Tongue (tissue), 2 donors: ENCODE data around the gene SPOCK1. TPM values are rescaled to one million over a fixed set of nuclear protein-coding genes. Genes with fewer than 3 reads are reported as not detected.

Experiments
- DNase-seq: peaks from one replicate; pipeline ENCODE4 v3.0.0-alpha.2; 2015
- total RNA-seq: library from RNA; depleted of rRNA; stranded (reverse); fragments of >200 nt; gene quantifications from one replicate; pipeline ENCODE4 v1.2.3, GENCODE V29; 2014

The SPOCK1 gene
- total RNA-seq, 1 donor from 2014 or later, result 12.3 TPM

DNA sequence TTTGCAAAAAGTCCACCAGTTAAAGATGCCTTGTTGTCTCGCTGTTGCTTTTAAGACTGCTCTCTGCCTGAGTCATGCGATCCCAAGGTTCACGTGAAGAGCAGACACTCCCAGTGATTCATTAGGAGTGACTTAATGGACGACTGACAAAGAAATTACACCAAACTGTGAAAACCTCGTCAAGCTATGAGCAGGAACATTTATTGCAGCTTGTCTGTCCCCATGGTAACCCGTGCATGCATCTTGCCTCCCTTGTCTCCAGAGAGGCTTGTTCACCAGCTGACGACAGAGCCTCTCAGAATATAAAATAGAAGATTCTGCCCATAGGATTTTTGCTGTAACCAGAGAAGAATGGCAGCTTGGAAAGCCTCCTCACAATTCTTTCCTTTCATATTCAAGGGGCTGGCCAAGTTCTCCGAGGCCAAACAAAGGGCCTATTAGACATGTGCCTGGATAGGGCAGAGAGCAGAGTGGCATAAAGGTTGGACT is 352.7 kb downstream of the SPOCK1 start:
- DNase-seq, result peak; percentile 80

DNA sequence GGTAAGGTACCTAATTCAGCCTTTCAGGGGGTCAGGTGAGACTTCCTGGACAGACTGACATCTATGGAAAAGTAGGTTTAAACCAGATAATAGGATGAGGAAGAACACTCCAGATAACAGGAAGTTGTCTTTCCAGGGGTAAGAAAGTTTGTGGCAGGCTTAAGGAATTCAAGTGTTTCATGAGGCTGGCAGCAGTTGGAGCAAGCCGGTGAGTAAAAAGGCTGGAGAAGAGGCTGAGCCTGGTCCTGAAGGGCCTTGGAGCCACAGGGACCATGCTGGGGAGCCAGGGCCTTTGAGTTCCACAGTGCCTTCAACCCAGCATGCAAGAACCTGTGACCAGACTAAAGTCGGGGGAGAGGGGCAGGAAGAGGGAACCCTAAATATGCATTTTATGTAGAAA is 353.4 kb downstream of the SPOCK1 start:
- DNase-seq, result no peak

DNA sequence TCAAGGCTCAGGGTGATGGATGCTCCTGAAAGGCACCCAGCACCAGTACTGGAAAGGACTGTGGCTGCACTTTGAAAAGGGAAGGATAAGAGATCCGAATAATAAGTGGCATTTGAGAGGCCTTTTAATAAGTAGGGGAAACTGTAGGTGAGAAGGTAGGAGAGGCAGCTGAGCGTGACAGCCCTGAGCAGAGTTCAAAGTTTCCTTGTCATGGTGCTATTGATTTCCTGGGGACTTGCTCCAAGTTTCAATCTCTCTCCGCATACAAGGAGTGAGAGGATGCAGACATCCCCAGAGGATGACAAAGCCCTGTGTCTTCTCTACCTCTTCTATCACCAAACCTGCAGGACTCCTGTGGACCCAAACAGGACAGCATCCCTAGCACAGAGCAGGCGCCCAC is 354.5 kb downstream of the SPOCK1 start:
- DNase-seq, result no peak

DNA sequence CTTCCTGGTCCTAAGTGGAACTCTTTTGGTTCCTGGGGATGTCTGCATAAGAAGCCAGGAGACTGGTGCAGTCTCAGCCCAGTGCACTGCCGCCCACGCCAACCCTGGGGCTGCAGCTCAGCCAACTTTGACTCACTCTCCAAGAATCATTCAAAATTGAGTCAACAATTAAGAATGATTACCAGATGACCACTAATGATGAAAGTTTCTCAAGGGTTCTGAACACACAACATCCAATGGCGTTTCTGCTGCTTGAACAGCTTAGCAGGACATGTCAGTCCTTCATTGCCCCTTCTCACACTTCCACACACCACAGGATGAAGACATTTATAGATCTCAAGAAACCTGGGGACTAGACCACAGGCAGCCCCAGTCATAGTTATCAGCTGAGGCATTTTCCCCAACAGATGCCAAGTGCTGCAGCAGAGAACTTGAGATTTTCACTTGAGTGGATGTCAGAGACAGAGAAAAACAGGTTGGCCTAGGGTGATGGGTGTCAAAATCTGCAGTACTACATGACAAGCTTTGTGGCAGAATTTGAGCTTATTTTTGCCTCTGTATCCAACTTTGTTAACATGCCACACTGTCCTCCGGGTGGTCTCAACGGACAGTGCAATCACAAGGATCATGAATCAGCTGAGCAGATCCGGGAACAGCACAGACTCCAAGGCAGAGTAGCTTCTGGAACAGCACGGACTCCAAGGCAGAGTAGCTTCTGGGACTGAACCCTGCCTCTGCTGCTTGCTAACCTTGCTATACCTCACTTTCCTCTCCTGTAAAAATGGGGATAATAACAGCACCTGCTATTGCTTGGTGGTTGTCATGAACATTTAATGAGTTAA is 356.1 kb downstream of the SPOCK1 start:
- no peak for DNase-seq

DNA sequence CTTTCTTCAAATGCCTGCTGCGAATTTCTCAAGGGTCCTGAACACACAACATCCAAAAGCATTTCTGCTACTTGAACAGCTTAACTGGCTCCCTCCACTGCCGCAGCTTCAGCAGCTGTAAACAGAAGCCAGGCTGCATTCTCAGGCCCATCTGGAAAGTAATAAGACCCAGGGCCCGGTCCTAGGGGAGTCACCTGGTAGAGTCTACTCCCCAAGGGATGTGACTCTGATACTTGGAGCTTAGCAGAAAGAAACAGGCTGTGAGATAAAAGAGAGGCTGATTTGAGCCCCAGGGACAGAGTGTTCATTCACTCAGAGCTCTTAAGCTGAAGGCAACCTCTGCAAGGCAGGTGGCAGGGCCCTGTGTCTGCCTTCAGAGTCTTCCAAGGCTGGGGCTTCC is 356.8 kb downstream of the SPOCK1 start:
- DNase-seq, result no peak

DNA sequence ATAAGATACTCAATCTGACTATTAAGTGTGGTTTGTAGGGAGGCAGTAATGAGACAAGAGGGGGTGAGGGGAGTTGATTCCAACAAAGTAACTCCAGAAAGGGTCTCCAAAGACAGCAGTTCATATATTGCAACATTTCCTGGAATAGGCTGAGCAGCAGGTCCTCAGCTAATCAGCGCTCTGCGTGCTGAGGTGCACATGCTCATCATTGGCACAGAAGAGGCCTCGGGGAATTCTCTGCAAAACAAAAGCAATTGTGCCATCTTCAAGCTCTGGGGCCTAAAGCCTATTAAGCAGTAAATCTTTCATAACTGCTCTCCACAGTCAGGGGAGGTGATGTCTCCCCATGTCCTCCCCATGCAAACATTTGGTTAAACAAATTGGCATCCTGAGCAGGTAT is 357.3 kb downstream of the SPOCK1 start:
- DNase-seq, result no peak

DNA sequence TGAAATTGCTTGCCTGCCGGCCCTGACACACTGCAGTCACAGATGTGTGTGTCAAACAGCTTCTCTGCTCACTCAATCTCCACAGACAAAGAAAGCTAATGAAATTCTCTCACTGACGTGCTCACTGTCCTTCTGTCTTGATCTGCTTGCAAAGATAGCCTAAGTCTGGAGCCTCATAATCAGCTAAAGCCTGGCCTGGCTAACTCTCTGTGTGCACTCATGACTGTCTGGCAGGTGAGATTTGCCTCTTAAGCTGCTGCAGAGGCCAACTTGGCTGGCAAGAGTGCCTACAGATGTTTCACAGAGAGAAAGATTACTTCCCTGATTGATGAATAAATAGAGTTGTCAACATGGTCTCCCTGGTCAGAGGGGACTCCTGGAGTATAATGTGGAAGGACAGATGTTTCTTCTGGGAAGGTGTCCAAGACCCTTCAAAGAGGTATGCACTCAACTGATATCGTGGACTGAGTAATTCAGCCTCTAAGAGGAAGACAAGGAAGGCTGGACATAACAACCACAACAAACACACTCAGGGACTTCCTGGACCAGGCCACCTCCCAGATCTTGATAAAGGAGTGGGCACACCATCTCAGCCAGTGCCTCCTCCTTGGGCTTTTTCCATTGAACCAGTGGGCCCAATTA is 362.0 kb downstream of the SPOCK1 start:
- DNase-seq, result no peak

- DNase-seq, result no peak
Observed at GRCh38 chr5:137134920-137135532, 364.1 kb downstream of the SPOCK1 start.

- DNase-seq, result no peak
Observed at GRCh38 chr5:137129886-137130680, 369.0 kb downstream of the SPOCK1 start.

- DNase-seq, result no peak
Observed at GRCh38 chr5:137128012-137128411, 371.1 kb downstream of the SPOCK1 start.

DNA sequence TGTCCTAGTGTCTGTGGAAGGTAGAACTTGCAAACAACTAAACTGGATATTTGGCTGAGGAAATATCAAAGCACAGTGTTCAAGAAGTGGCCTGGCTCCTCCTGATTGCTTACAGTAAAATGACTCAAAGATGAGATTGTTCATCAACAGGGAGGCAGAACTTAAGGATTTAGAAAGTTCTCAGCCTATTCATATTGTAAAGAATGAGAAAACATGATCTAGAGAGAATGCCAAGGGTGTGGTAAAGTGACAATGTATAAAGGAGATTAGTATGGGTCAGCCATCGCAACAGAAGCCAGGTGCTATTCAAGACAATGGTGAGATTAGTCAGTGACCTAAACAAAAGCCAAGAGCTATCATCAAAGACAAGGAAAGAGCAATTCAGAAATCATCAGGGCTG is 372.3 kb downstream of the SPOCK1 start:
- no peak for DNase-seq

- no peak for DNase-seq
Observed at GRCh38 chr5:137122558-137122957, 376.6 kb downstream of the SPOCK1 start.

GRCh38 chr5:137122075-137122474 is 377.1 kb downstream of the SPOCK1 start:
- DNase-seq, result no peak

DNA sequence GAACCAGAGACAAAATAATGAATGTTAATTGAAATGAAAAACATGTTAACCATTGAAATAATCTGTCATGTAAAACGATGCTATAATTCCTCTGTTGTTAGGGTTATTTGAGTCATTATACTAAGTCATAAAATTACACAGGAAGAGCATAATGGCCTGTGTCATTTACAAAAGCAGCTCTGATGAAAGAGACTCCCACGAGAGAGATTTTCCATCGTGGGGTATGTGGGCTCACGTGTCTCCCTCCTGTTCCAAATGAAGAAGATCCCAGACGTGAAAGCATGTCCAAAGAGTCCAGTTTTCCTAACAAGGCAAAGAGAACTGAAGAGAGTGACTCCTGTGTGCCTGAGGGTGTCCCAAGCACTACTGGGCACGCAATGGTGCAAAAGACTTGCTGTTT is 379.8 kb downstream of the SPOCK1 start:
- DNase-seq, result no peak

- DNase-seq, result no peak
Observed at GRCh38 chr5:137118629-137119028, 380.5 kb downstream of the SPOCK1 start.

GRCh38 chr5:137115152-137115551 is 384.0 kb downstream of the SPOCK1 start:
- no peak for DNase-seq

DNA sequence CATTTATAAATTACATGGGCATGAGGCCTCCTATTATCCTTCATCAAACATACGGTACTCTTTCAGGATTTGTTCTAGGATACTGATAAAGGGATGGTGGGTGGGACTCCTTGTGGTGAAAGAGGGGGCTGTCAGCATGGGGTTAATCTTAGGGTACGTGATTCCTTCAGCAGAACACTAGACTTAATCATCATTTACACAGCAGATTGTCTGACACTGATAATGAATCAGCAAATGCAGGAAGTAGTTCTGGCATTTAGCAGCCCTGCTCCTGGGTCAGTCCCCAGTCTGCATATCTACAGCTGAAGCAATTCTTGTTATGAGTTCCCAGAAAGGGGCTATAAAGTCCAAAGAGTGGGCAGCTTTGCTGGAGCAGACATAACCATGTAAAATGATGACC is 384.6 kb downstream of the SPOCK1 start:
- DNase-seq, result no peak

- no peak for DNase-seq
Observed at GRCh38 chr5:137113939-137114338, 385.2 kb downstream of the SPOCK1 start.

DNA sequence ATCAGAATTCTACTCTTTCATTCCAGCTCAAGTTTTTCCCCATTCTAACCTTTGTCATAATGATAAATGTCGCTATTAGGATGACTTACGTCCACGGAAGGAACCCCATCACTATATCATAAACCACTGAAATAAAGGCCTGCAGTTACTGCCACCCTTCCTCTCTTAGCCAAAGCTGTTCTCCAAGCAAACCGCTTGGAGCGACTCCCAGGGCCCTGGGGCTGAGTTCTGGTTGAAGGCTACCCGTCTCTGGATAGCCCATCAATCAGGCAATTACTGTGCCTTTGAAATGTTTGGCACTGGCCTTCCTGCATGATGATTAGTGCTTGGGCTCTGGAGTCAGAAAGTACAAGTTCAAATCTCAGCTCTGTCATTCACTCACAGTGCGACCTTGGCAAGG is 386.0 kb downstream of the SPOCK1 start:
- no peak for DNase-seq

DNA sequence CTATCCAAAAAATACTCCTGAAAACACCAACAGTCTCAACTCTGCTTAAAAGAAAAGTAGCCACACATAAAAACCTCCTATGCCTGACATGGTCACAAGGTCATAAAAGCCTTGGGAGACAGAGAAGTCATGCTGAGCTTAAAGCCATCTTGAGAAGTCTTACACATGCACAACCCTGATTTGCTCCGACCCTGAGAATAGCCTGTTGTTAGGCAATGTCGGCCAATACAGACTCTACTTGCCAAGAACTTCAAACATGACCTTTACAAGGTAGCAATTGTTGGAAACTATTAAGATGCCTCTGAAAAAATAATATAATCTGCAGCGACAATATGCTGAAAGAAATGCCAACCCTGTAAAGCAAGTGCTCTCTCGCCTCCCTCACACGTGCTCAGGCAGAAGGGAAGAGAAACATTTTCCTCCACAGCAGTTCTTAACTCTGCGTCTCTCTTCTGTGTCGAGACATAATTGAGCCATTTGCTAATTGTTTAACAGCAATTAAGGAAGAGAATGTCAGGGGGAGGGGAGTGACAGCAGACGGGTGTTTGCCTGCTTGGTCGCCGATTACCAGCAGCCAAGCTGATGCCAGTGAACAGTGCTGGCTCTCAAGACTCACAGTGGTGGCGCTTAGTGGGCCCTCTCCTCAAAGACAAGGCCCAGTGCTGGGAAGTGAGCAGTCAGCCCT is 393.6 kb downstream of the SPOCK1 start:
- DNase-seq, result no peak

GRCh38 chr5:137101544-137101943 is 397.6 kb downstream of the SPOCK1 start:
- DNase-seq, result peak; percentile 39

- peak; percentile 64 for DNase-seq
Observed at GRCh38 chr5:137099651-137100050, 399.5 kb downstream of the SPOCK1 start.
